WTC11 (cell line): ENCODE results near the gene TCP1. TPM values are rescaled to one million over a fixed set of nuclear protein-coding genes. Genes with fewer than 3 reads are reported as not detected.

ENCODE experiments used
- ATAC-seq: fragments of 200-7000 bp; cut with Tn5 transposase; 2 replicates; pipeline ENCODE4 v1.10.0; 2021; ENCODE audit warnings: mild to moderate bottlenecking, moderate library complexity
- CTCF ChIA-PET: fragments of 300-600 bp; sonication (Branson Sonifier 250); formaldehyde crosslinking; loops from one replicate; lab custom pipeline; 2021; ENCODE audit warnings: antibody characterized with exemption; lab: Charles Lee
- POLR2A ChIA-PET: fragments of 350-600 bp; sonication (Branson Sonifier 250); formaldehyde crosslinking; loops from one replicate; lab custom pipeline; 2021; ENCODE audit warnings: antibody characterized with exemption; lab: Charles Lee
- DNase-seq: peaks from one replicate; pipeline ENCODE4 v3.0.0; 2021; ENCODE audit warnings: low spot score
- H3K27ac Mint-ChIP-seq: 2 replicates; pipeline ENCODE4 v1.8.0; 2021; ENCODE audit warnings: mixed read lengths
- H3K27me3 Mint-ChIP-seq: 2 replicates; pipeline ENCODE4 v1.8.0; 2021; ENCODE audit warnings: low read depth, mild to moderate bottlenecking, moderate library complexity, mixed read lengths
- H3K36me3 Mint-ChIP-seq: 2 replicates; pipeline ENCODE4 v1.8.0; 2021; ENCODE audit warnings: mixed read lengths
- H3K4me1 Mint-ChIP-seq: 2 replicates; pipeline ENCODE4 v1.8.0; 2022; ENCODE audit warnings: mixed read lengths
- H3K4me3 Mint-ChIP-seq: 2 replicates; pipeline ENCODE4 v1.8.0; 2021; ENCODE audit warnings: mild to moderate bottlenecking, moderate library complexity, mixed read lengths
- H3K9me3 Mint-ChIP-seq: 2 replicates; pipeline ENCODE4 v1.8.0; 2021; ENCODE audit warnings: mixed read lengths
- ATF2 ChIP-seq: sonication (generic); formaldehyde crosslinking; IDR thresholded peaks from 2 replicates; pipeline ENCODE4 v1.8.1; 2022; ENCODE audit warnings: low read depth, missing genetic modification reagents, borderline replicate concordance
- E2F1 ChIP-seq: sonication (generic); formaldehyde crosslinking; IDR thresholded peaks from 2 replicates; pipeline ENCODE4 v1.8.0; 2022; ENCODE audit warnings: mild to moderate bottlenecking, missing genetic modification reagents
- EMX1 ChIP-seq: fragments of 250-450 bp; sonication (Bioruptor Pico); IDR thresholded peaks from 2 replicates; pipeline ENCODE4 v1.8.0; 2021; ENCODE audit warnings: mild to moderate bottlenecking
- FOXJ3 ChIP-seq: sonication (generic); formaldehyde crosslinking; IDR thresholded peaks from 2 replicates; pipeline ENCODE4 v1.9.0; 2021; ENCODE audit warnings: missing genetic modification reagents, mild to moderate bottlenecking, borderline replicate concordance
- JAZF1 ChIP-seq: fragments of 250-450 bp; sonication (Bioruptor Pico); IDR thresholded peaks from 2 replicates; pipeline ENCODE4 v1.9.0; 2021; ENCODE audit warnings: moderate library complexity, mild to moderate bottlenecking, inconsistent platforms
- JUN ChIP-seq: sonication (generic); formaldehyde crosslinking; IDR thresholded peaks from 2 replicates; pipeline ENCODE4 v1.8.0; 2023; ENCODE audit warnings: mild to moderate bottlenecking, missing genetic modification reagents
- KAT7 ChIP-seq: sonication (generic); formaldehyde crosslinking; IDR thresholded peaks from 2 replicates; pipeline ENCODE4 v1.8.1; 2023; ENCODE audit warnings: missing genetic modification reagents, mild to moderate bottlenecking, borderline replicate concordance
- MXD4 ChIP-seq: fragments of 250-450 bp; sonication (Bioruptor Pico); IDR thresholded peaks from 2 replicates; pipeline ENCODE4 v1.8.0; 2021; ENCODE audit warnings: mild to moderate bottlenecking, moderate library complexity, borderline replicate concordance
- MYBL2 ChIP-seq: sonication (generic); formaldehyde crosslinking; IDR thresholded peaks from 2 replicates; pipeline ENCODE4 v1.8.1; 2023; ENCODE audit warnings: mild to moderate bottlenecking, moderate library complexity, missing genetic modification reagents
- NFYB ChIP-seq: sonication (generic); formaldehyde crosslinking; conservative IDR thresholded peaks from 2 replicates; pipeline ENCODE4 v1.8.0; 2022; ENCODE audit warnings: low read depth, missing genetic modification reagents
- NR1H2 ChIP-seq: sonication (generic); formaldehyde crosslinking; IDR thresholded peaks from 2 replicates; pipeline ENCODE4 v1.9.0; 2021; ENCODE audit warnings: mild to moderate bottlenecking, moderate library complexity, missing genetic modification reagents
- PRRX2 ChIP-seq: fragments of 250-450 bp; sonication (Bioruptor Pico); IDR thresholded peaks from 2 replicates; pipeline ENCODE4 v1.8.0; 2021; ENCODE audit warnings: mild to moderate bottlenecking
- SP1 ChIP-seq: sonication (generic); formaldehyde crosslinking; conservative IDR thresholded peaks from 2 replicates; pipeline ENCODE4 v1.8.1; 2022; ENCODE audit warnings: missing genetic modification reagents
- TEAD1 ChIP-seq: sonication (generic); formaldehyde crosslinking; IDR thresholded peaks from 2 replicates; pipeline ENCODE4 v1.8.0; 2022; ENCODE audit warnings: mild to moderate bottlenecking, missing genetic modification reagents
- TEAD4 ChIP-seq: sonication (generic); formaldehyde crosslinking; IDR thresholded peaks from 2 replicates; pipeline ENCODE4 v1.8.0; 2022; ENCODE audit warnings: mild to moderate bottlenecking, missing genetic modification reagents
- USF1 ChIP-seq: sonication (generic); formaldehyde crosslinking; IDR thresholded peaks from 2 replicates; pipeline ENCODE4 v1.8.0; 2022; ENCODE audit warnings: mild to moderate bottlenecking, missing genetic modification reagents
- ZBTB43 ChIP-seq: sonication (generic); formaldehyde crosslinking; IDR thresholded peaks from 2 replicates; pipeline ENCODE4 v1.8.1; 2023; ENCODE audit warnings: mild to moderate bottlenecking, missing genetic modification reagents
- ZNF263 ChIP-seq: sonication (generic); formaldehyde crosslinking; IDR thresholded peaks from 2 replicates; pipeline ENCODE4 v1.8.1; 2022; ENCODE audit warnings: low read depth, mild to moderate bottlenecking, moderate library complexity, missing genetic modification reagents
- ZNF396 ChIP-seq: fragments of 250-450 bp; sonication (Bioruptor Pico); IDR thresholded peaks from 2 replicates; pipeline ENCODE4 v1.8.0; 2021; ENCODE audit warnings: mild to moderate bottlenecking, moderate library complexity, borderline replicate concordance
- ZNF416 ChIP-seq: fragments of 250-450 bp; sonication (Bioruptor Pico); IDR thresholded peaks from 2 replicates; pipeline ENCODE4 v1.9.0; 2021; ENCODE audit warnings: mild to moderate bottlenecking, inconsistent platforms
- ZNF423 ChIP-seq: fragments of 250-450 bp; sonication (Bioruptor Pico); IDR thresholded peaks from 2 replicates; pipeline ENCODE4 v2.1.2; 2022; ENCODE audit warnings: mild to moderate bottlenecking, moderate library complexity
- ZNF532 ChIP-seq: fragments of 250-450 bp; sonication (Bioruptor Pico); IDR thresholded peaks from 2 replicates; pipeline ENCODE4 v1.9.0; 2021; ENCODE audit warnings: mild to moderate bottlenecking, borderline replicate concordance
- ZNF671 ChIP-seq: fragments of 250-450 bp; sonication (Bioruptor Pico); IDR thresholded peaks from 2 replicates; pipeline ENCODE4 v1.8.0; 2021; ENCODE audit warnings: mild to moderate bottlenecking
- total RNA-seq: library from RNA; stranded (reverse); gene quantifications from 3 replicates; pipeline ENCODE4 v1.2.3, GENCODE V29; 2021

TCP1 gene
- total RNA-seq, 1 experiment from 2014 or later = 388 TPM

- Mint-ChIP-seq H3K4me1 (peaks cover 65% of the 10 kb centered on the region), H3K36me3 (no peaks in the 10 kb centered on the region), H3K9me3 (no peaks in the 10 kb centered on the region), H3K27ac (no peak overlapping the region), H3K4me3 (no peak overlapping the region), H3K27me3 (no peaks in the 10 kb centered on the region)
- TF ChIP-seq TEAD4 (CRISPR knock-in tag) (no peak), ZNF671 (no peak), MYBL2 (CRISPR knock-in tag) (no peak), ZNF416 (no peak), ZNF263 (CRISPR knock-in tag) (no peak), USF1 (CRISPR knock-in tag) (no peak), ZNF396 (CRISPR knock-in tag) (no peak), NFYB (no peak), JAZF1 (CRISPR knock-in tag) (no peak), KAT7 (CRISPR knock-in tag) (no peak), E2F1 (CRISPR knock-in tag) (no peak), ATF2 (CRISPR knock-in tag) (no peak), EMX1 (CRISPR knock-in tag) (no peak), SP1 (CRISPR knock-in tag) (no peak)
- ATAC-seq (no peak), DNase-seq (no peak)
- POLR2A ChIA-PET = no interaction called here
- CTCF ChIA-PET = interaction anchor here (0.8 kb wide), 1 partner anchor 48 kb away, joined by 3 read pairs; the partner anchor contains the start of genes MRPL18 and TCP1
These were observed 48.1 kb upstream of the TCP1 start for GRCh38 chr6:159837511-159837910.

- no peak for DNase-seq
These were observed 47.5 kb upstream of the TCP1 start for GRCh38 chr6:159836718-159837490.

More at GRCh38 chr6:159836718-159837490, 47.5 kb upstream of the TCP1 start:
- no peaks in the 10 kb centered on the region for H3K27me3 Mint-ChIP-seq
- CTCF ChIA-PET = no interaction called here
- POLR2A ChIA-PET = no interaction called here
- peaks cover 65% of the 10 kb centered on the region for H3K4me1 Mint-ChIP-seq
- TF ChIP-seq FOXJ3 (CRISPR knock-in tag) = no peak
- TF ChIP-seq TEAD4 (CRISPR knock-in tag) = no peak
- TF ChIP-seq ZNF532 (CRISPR knock-in tag) = no peak
- TF ChIP-seq ZBTB43 (CRISPR knock-in tag) = no peak
- no peak for TF ChIP-seq MXD4 (CRISPR knock-in tag)
- no peak for TF ChIP-seq JUN
- TF ChIP-seq PRRX2 = no peak
- no peak for TF ChIP-seq ZNF671
- no peak for TF ChIP-seq NR1H2 (CRISPR knock-in tag)
- no peak for TF ChIP-seq TEAD1 (CRISPR knock-in tag)
- TF ChIP-seq ZNF423 (CRISPR knock-in tag) = no peak
- no peak for ATAC-seq
- H3K9me3 Mint-ChIP-seq = peaks cover 4% of the 10 kb centered on the region; the same call in 1 of the 2 replicates
- H3K27ac Mint-ChIP-seq = peak overlapping the region; percentile 34; the same call in 1 of the 2 replicates
- H3K36me3 Mint-ChIP-seq = peaks cover 4% of the 10 kb centered on the region
- no peak overlapping the region for H3K4me3 Mint-ChIP-seq
